Tibial artery (tissue), 4 donors: ENCODE results near the gene CARS1.

Experiments
- DNase-seq, 2 donors: peaks; one replicate each; pipeline ENCODE4 v3.0.0-alpha.2; 2019
- H3K27ac ChIP-seq, 2 donors: fragments of 200-600 bp; sonication (generic) in 1 of 2; 1 replicate in 1 of 2; 2 replicates in 1 of 2; pipeline ENCODE4 v1.5.1; 2018 to 2019; ENCODE audit warnings: mild to moderate bottlenecking in 1 of 2
- H3K27me3 ChIP-seq, 2 donors: fragments of 200-600 bp; sonication (generic) in 1 of 2; one replicate each; pipeline versions ENCODE4 v1.5.1 to v1.6.0; 2016 to 2019
- H3K36me3 ChIP-seq, 3 donors: fragments of 200-600 bp; sonication (generic) in 2 of 3; one replicate each; pipeline ENCODE4 v1.5.1; 2016 to 2019; ENCODE audit warnings: mild to moderate bottlenecking in 2 of 3
- H3K4me1 ChIP-seq, 4 donors: fragments of 200-600 bp; sonication (generic) in 2 of 4; 1 replicate in 3 of 4; 2 replicates in 1 of 4; pipeline ENCODE4 v1.5.1; 2016 to 2019
- H3K4me3 ChIP-seq, 2 donors: fragments of 200-600 bp; sonication (generic) in 1 of 2; 1 replicate in 1 of 2; 2 replicates in 1 of 2; pipeline ENCODE4 v1.5.1; 2018 to 2019; ENCODE audit warnings: mild to moderate bottlenecking in 2 of 2
- H3K9me3 ChIP-seq, 3 donors: fragments of 200-600 bp; sonication (generic) in 1 of 3; one replicate each; pipeline ENCODE4 v1.5.1; 2016 to 2019
- CTCF ChIP-seq, 2 experiments: fragments of 200-600 bp in 1 of 2; fragments of 450-650 bp in 1 of 2; IDR thresholded peaks; one replicate each; pipeline ENCODE4 v1.5.1; 2017 to 2019; ENCODE audit warnings: antibody characterized with exemption in 2 of 2, mild to moderate bottlenecking in 1 of 2, moderate library complexity in 1 of 2
- intact Hi-C: fragments of 100-400 bp; cut with DNase I; formaldehyde crosslinking; loops from one replicate; pipeline ENCODE4 v1.15.0; 2023; ENCODE audit warnings: low total_unique reads

The CARS1 gene

GRCh38 chr11:2951231-2952110, 105.8 kb downstream of the CARS1 start:
- Histone ChIP-seq H3K4me1 (peaks cover 0 to under 1% (median 0%) of the 10 kb centered on the region in 4 donors), H3K27me3 (no peaks in the 10 kb centered on the region), H3K36me3 (peaks cover 57 to 97% (median 93%) of the 10 kb centered on the region in 3 donors), H3K9me3 (no peaks in the 10 kb centered on the region), H3K4me3 (no peak overlapping the region), H3K27ac (peak overlapping the region; percentile 31 to 45)
- intact Hi-C loops = no loop called here
- no peak for TF ChIP-seq CTCF (IDR thresholded peaks at IDR 0.05)
- DNase-seq = no peak
